Ishikawa (cell line): ENCODE data around the gene PRKCZ.

Experiments used
- CREB1 ChIP-seq: IDR thresholded peaks from 2 replicates; pipeline ENCODE4 v1.6.1; 2012; ENCODE audit warnings: low read depth
- EGR1 ChIP-seq: IDR thresholded peaks from 2 replicates; pipeline ENCODE4 v1.6.1; 2012
- EP300 ChIP-seq: IDR thresholded peaks from 2 replicates; pipeline ENCODE4 v1.6.1; 2012; ENCODE audit warnings: borderline replicate concordance
- FOXM1 ChIP-seq: IDR thresholded peaks from 2 replicates; pipeline ENCODE4 v1.6.1; 2012; ENCODE audit warnings: low read depth, borderline replicate concordance
- RAD21 ChIP-seq: IDR thresholded peaks from 2 replicates; pipeline ENCODE4 v1.6.1; 2012; ENCODE audit warnings: low read depth
- REST ChIP-seq: IDR thresholded peaks from 2 replicates; pipeline ENCODE4 v1.6.1; 2012; ENCODE audit warnings: low read depth, mild to moderate bottlenecking
- TAF1 ChIP-seq: IDR thresholded peaks from 2 replicates; pipeline ENCODE4 v1.6.1; 2012; ENCODE audit warnings: low read depth, mild to moderate bottlenecking
- TEAD4 ChIP-seq: IDR thresholded peaks from 2 replicates; pipeline ENCODE4 v1.6.1; 2012

DNA sequence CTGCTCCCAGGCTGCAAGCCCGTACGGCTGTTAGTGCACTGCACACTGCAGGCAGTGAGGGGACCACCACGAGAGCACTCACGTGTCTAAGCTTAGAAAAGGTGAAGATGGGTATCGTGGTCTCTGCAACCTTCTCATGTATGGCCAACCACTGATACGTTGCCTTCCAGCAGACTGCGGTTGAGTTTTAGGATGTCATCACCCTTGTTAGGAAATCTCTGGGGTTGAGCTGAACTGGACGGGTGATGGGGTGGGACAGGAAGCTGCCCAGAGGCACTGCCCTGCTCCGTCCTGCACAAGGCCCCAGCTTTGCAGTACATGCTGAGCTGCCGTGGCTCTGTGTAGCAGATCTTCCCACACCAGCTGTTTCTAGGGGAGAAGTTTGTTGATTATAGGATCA is 101.0 kb downstream of the PRKCZ start:
- TF ChIP-seq REST (no peak), TAF1 (no peak), FOXM1 (no peak), RAD21 (no peak), EP300 (no peak), EGR1 (no peak), CREB1 (no peak), TEAD4 (no peak)
